ENCODE measurements around the gene CLSTN2.

DNA sequence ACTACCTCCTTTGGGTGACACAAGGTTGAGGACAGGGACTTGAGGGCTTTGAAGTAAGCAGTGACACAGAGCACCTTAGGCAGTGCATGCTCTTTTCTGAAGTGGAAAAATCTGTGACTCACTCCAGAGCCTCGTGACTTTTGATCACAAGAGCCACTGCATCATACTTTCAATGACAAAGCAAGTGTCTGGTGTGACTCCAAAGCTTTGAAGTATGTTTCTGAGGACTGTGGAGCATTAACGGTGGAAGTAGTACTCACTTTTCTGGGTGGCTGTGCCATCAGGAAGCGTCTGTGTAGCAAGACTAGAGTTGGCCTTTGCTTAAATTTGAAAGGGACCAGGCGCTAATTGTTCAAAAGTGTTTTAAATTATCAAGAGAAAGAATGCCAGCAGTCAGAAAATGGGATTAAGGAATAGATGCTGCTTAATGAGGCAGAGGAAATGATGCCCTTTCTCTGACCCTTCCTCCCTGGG, 532.2 kb downstream of the CLSTN2 start:
- no peak for TF ChIP-seq CTCF (IDR thresholded peaks at IDR 0.05 in 2 of 3, conservative IDR thresholded peaks at IDR 0.05 in 1 of 3; ENCODE audit: borderline replicate concordance in 1 of 3, insufficient read depth in 1 of 3, low read depth in 2 of 3, low read length in 2 of 3)
- no peak for TF ChIP-seq ATF3 (IDR thresholded peaks at IDR 0.05)
- no peak for TF ChIP-seq CEBPB (IDR thresholded peaks at IDR 0.05; ENCODE audit: low read depth)
- TF ChIP-seq POLR2A (IDR thresholded peaks at IDR 0.05; ENCODE audit: borderline replicate concordance, extremely low read depth, insufficient read depth, insufficient read length): no peak
- no peak for TF ChIP-seq SIN3A (IDR thresholded peaks at IDR 0.05; ENCODE audit: low read depth)
- peak; percentile 41 for TF ChIP-seq TCF7L2 (IDR thresholded peaks at IDR 0.05; ENCODE audit: borderline replicate concordance, extremely low read depth, insufficient read depth, insufficient read length)
- TF ChIP-seq EZH2 (IDR thresholded peaks at IDR 0.05): no peak
- no peak for TF ChIP-seq ZBTB33 (IDR thresholded peaks at IDR 0.05; ENCODE audit: extremely low read depth, insufficient replicate concordance, low read length)

Data from HCT116 (cell line).